Lower leg skin (tissue), 4 donors: ENCODE results near the gene ARSB. TPM values are rescaled to one million over a fixed set of nuclear protein-coding genes. Genes with fewer than 3 reads are reported as not detected.

Source experiments
- DNase-seq, 2 donors: peaks; one replicate each; pipeline ENCODE4 v3.0.0-alpha.2; 2019; ENCODE audit warnings: low spot score in 2 of 2
- H3K4me3 ChIP-seq: fragments of 200-600 bp; sonication (generic); 2 replicates; pipeline ENCODE4 v1.5.1; 2017; ENCODE audit warnings: mild to moderate bottlenecking, low read depth; ENCODE audit not compliant: poor library complexity, severe bottlenecking
- POLR2A ChIP-seq, 2 donors: fragments of 450-650 bp; IDR thresholded peaks; one replicate each; pipeline ENCODE4 v1.6.1; 2016 to 2017; ENCODE audit warnings: antibody characterized with exemption in 2 of 2, mild to moderate bottlenecking in 1 of 2, moderate library complexity in 1 of 2
- WGBS, 2 donors: methylation state at CpG; one replicate each; pipeline ENCODE4 v1.1.5; 2018; 5-methylcytosine and 5-hydroxymethylcytosine counted together
- intact Hi-C: fragments of 100-400 bp; cut with DNase I; formaldehyde crosslinking; loops from one replicate; pipeline ENCODE4 v1.15.0; 2023; ENCODE audit warnings: low total_unique reads
- total RNA-seq, 4 donors: library from RNA; depleted of rRNA; stranded (reverse); fragments of >200 nt; gene quantifications; one replicate each; pipeline ENCODE4 v1.1.0, GENCODE V29; 2016
- TF ChIP-seq, protein P1 (sequence below), 3 donors: fragments of 450-650 bp; IDR thresholded peaks; one replicate each; pipeline ENCODE4 v1.5.1; 2016; ENCODE audit warnings: antibody characterized with exemption in 3 of 3, mild to moderate bottlenecking in 3 of 3, moderate library complexity in 2 of 3

ARSB gene
- total RNA-seq, 4 donors from 2014 or later: 2.0 to 5.5 (median 2.4) TPM

DNA sequence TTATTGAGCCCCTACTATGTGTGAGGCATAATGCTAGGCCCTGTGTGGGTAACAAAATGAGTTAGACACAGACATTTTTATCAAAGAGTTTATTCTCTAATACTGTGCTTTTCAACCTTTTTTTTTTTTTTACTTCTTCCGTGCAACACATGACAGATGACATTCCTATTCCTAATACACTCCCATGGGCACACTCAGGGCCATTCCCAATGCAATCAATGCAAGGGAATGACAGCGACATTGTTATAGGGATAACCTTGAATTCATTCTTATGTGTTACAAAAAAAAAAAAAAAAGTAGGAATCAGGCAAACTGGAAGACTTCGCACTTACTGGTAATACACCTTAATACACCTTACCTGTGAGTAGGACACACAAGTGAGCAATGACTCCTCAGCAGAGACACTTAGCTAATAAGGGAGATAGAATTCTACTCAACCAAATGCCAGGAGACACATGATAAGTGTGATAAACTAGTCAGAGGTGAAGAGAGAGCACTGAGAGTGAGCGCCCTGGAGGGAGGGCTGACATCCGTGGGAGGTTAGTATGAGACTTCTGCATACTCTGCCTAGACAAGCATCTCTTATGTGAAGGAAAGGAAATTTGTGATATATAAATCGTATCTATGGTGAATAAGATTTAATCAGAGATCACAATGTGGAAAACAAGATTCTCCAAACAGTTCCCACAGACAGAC, 21.0 kb upstream of the ARSB start:
- intact Hi-C loops: no loop called here
- H3K4me3 ChIP-seq: no peak overlapping the region
- no peak for DNase-seq
- WGBS, 2 donors: 77 to 81% methylated on average over 6 of the region's 6 CpGs
- TF ChIP-seq, protein P1, sequence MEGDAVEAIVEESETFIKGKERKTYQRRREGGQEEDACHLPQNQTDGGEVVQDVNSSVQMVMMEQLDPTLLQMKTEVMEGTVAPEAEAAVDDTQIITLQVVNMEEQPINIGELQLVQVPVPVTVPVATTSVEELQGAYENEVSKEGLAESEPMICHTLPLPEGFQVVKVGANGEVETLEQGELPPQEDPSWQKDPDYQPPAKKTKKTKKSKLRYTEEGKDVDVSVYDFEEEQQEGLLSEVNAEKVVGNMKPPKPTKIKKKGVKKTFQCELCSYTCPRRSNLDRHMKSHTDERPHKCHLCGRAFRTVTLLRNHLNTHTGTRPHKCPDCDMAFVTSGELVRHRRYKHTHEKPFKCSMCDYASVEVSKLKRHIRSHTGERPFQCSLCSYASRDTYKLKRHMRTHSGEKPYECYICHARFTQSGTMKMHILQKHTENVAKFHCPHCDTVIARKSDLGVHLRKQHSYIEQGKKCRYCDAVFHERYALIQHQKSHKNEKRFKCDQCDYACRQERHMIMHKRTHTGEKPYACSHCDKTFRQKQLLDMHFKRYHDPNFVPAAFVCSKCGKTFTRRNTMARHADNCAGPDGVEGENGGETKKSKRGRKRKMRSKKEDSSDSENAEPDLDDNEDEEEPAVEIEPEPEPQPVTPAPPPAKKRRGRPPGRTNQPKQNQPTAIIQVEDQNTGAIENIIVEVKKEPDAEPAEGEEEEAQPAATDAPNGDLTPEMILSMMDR (IDR thresholded peaks at IDR 0.05): no peak
- no peak for TF ChIP-seq POLR2A (IDR thresholded peaks at IDR 0.05)

DNA sequence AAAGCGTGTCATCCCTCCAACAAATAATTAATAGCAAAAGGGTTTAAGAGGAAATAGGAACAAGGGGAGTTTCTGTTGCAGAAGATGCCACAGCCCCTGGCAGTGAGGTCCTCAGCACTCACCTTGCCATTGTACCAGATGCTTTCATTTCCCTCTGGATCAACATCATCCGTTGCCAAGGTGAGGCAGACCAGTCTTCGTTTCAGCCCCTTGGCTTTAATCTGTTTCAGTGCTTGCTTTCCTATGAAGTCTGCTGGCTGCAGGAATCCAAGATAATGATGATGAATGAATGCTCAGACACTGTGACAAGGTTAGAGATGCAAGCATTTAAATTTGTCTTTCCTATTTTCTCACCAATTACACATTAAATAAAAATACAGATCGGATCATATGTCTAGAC, 20.0 kb upstream of the ARSB start:
- TF ChIP-seq, protein P1 (IDR thresholded peaks at IDR 0.05): no peak
- no peak for TF ChIP-seq POLR2A (IDR thresholded peaks at IDR 0.05)
- no peak for DNase-seq
- H3K4me3 ChIP-seq: no peak overlapping the region
- 55 to 61% methylated on average over 4 of the region's 4 CpGs for WGBS, 2 donors
- intact Hi-C loops: no loop called here

DNA sequence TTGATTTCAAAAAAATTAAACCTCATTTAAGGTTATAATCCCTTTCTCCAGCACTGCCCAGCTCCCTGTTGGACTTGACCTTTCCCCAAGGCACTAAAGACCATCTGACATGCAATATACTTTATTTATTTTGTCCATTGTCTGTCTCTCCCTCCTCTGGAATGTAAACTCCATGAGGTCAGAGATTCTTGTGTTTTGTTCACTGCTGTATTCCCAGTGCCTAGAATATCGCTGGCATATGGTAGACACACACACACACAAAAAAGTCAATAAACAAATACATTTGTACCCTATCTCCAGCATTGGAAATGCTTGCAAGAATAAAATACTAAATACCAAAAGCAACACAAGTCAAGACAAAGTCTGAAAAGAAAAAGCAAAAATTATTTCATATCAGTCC, 17.3 kb upstream of the ARSB start:
- H3K4me3 ChIP-seq: no peak overlapping the region
- TF ChIP-seq, protein P1 (IDR thresholded peaks at IDR 0.05): no peak
- no peak for TF ChIP-seq POLR2A (IDR thresholded peaks at IDR 0.05)
- WGBS, 2 donors: 95 to 100% methylated on average over 1 of the region's 1 CpG
- DNase-seq: no peak
- intact Hi-C loops: no loop called here

- no peak for DNase-seq
- intact Hi-C loops: no loop called here
These were observed 16.4 kb upstream of the ARSB start for GRCh38 chr5:79001471-79001870.

GRCh38 chr5:78997090-78997489, 12.0 kb upstream of the ARSB start:
- DNase-seq: no peak
- TF ChIP-seq, protein P1 (IDR thresholded peaks at IDR 0.05): no peak
- TF ChIP-seq POLR2A (IDR thresholded peaks at IDR 0.05): no peak
- 92 to 94% methylated on average over 2 of the region's 2 CpGs for WGBS, 2 donors

More at GRCh38 chr5:79001471-79001870, 16.4 kb upstream of the ARSB start:
- no peak for TF ChIP-seq POLR2A (IDR thresholded peaks at IDR 0.05)
- TF ChIP-seq, protein P1 (IDR thresholded peaks at IDR 0.05): no peak
- H3K4me3 ChIP-seq: no peak overlapping the region

GRCh38 chr5:78995521-78996007, 10.5 kb upstream of the ARSB start:
- no peak for TF ChIP-seq POLR2A (IDR thresholded peaks at IDR 0.05)
- TF ChIP-seq, protein P1 (IDR thresholded peaks at IDR 0.05): no peak
- H3K4me3 ChIP-seq: no peak overlapping the region
- no peak for DNase-seq
- intact Hi-C loops: no loop called here
- 86 to 87% methylated on average over 2 of the region's 2 CpGs for WGBS, 2 donors

More at GRCh38 chr5:78997090-78997489, 12.0 kb upstream of the ARSB start:
- H3K4me3 ChIP-seq: no peak overlapping the region
- intact Hi-C loops: no loop called here
